HG03280 (cell line): ENCODE data around the gene RAD50.
"Not testable (repeated sequence)": the region's sequence is repeated elsewhere in the genome, so short reads cannot be mapped to it uniquely, and the experiment has no call there.

ENCODE experiments used
- ATAC-seq: cut with Tn5 transposase; IDR thresholded peaks from one replicate; pipeline ENCODE4 v1.9.1; 2021; ENCODE audit warnings: mild to moderate bottlenecking, moderate library complexity; ENCODE audit not compliant: unreplicated experiment

Gene RAD50

GRCh38 chr5:132690156-132690555 lies 133.4 kb downstream of the RAD50 start:
- no peak for ATAC-seq

- ATAC-seq, result not testable (repeated sequence)
Observed at GRCh38 chr5:132691755-132692631, 135.2 kb downstream of the RAD50 start.

GRCh38 chr5:132692632-132692967 lies 135.8 kb downstream of the RAD50 start:
- no peak for ATAC-seq
